M059J (cell line): ENCODE data around the gene KLHL42. TPM values are rescaled to one million over a fixed set of nuclear protein-coding genes. Genes with fewer than 3 reads are reported as not detected.
"Not testable (repeated sequence)": the region's sequence is repeated elsewhere in the genome, so short reads cannot be mapped to it uniquely, and the experiment has no call there.

Source experiments
- DNase-seq: peaks from one replicate; pipeline ENCODE4 v3.0.0-alpha.2; 2012; ENCODE audit warnings: low read depth
- total RNA-seq: library from RNA; depleted of rRNA; stranded (reverse); fragments of >200 nt; shearing (Covaris generic); gene quantifications from 2 replicates; pipeline ENCODE4 v1.2.3, GENCODE V29; 2014

KLHL42 gene
- total RNA-seq, 1 experiment from 2014 or later, result 13.2 TPM

DNA sequence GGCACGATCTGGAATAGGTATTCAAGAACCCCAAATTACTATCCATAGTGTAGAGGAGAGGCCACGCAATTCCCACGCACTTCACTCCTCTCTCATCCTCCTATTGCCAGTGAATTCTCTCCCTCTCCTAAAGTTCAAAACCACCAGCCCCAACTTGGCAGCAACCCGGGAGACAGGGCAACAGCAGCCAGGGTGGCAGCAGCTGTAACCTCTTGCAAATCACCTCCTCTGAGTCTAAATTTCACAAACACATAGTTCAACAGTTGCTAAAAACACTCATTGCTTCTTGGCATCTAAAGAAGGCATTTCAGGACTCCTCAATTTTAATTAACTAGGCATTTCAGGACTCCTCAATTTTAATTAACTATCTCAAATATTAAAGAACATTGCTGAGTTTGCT, 37.7 kb downstream of the KLHL42 start:
- no peak for DNase-seq

DNA sequence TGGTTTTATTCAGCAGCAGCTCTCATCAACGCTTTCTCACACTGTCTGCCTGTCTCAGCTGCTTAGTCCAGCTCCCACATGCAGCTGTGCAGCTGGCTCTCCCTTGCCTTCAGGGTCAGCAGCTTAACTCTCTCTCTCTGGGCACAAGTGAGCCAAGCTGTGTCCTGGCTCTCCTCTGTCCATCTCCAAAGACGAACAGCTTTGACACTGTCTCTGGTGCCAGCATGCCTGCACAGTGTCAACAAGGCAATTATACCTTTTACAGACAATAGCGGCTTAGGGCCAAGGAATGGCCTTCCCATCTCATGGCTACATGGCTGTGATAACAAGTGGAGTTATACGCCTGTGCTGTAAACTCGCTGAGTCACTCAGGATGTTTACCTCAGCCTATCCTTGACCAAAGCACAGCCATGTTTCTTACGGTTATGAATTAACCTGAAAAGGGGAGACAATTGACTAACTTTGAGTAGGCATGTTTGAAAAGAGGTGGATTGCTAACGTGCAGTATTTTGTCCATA, 38.4 kb downstream of the KLHL42 start:
- no peak for DNase-seq

DNA sequence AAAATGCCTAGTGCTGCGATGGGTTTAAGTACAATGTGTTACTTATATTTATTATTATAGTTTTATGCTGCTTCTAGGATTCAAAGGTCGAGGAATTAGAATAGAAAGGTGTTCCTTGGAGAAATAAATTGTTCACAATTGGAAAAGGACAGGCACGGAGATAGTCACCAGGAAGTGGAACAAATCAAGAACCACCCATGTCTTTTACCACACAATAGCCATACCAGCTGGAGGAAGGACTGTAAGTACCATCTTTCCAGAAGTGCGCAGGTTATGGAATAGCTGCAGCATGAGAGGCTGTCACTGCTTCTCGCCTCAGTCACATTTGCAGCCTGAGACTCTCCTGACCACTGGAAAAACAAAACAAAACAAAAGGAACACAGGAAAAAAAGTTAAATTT, 40.5 kb downstream of the KLHL42 start:
- DNase-seq, result no peak

DNA sequence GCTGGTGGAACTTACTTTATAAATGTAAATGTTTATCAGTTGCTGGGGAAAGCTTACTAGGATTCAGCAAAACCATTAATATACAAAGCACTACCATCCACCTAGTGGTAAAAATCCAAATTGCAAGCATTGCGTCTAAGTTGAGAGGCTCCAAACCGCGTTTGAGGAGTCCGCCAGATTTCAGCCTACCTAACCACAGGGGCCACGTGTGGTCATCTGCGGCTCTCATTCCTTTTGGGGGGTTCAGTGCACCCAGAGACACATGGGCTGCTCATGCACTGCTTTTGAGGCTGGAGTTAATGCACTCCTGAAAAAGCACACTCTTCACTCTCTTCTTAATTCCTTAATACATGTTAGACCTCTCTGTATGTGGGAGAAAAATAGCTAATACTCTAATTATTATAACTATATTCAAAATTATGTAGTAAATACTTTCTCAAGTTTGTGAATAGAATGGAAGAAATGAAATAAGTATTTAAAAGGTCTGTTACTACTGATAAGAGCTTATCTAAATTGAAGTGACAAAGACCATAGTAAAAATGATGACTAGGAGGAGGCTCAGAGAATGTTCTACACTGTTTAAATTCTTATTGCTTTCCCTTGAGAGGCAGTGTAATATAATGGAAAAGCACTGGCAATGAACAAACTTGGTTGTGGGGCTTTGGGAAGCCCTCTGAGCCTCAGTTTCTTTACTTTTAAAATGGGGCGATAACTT, 41.4 kb downstream of the KLHL42 start:
- peak; percentile 84 for DNase-seq

DNA sequence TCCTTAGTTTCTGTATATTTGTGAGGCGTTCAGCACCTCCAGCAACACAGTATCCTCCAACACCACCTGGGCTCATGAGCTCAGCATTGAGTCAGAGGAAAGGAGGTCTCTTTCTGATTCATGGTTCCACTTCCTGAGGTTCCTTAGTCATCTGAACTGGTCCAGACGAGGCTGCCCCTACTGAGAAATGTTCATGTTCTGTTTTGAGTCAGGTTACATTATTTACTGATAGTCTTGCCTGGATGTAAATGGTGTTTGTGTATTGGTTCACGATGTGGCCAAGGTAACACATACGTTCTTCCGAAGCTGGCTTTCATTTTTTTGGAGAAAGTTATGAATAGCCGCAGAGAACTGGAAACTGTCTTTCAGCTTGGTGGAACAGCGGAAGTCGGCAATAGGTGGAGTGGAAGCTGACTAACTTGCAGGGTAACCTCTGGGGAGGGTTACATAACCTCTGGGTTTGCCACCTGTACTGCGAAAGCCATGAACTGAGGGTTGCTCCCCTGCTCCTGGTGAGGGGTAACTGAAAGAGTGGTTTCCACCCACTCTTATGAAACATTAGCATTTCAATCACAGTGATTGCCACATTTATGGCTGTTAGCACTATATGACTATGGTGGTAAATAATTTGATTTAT, 42.2 kb downstream of the KLHL42 start:
- peak; percentile 89 for DNase-seq

DNA sequence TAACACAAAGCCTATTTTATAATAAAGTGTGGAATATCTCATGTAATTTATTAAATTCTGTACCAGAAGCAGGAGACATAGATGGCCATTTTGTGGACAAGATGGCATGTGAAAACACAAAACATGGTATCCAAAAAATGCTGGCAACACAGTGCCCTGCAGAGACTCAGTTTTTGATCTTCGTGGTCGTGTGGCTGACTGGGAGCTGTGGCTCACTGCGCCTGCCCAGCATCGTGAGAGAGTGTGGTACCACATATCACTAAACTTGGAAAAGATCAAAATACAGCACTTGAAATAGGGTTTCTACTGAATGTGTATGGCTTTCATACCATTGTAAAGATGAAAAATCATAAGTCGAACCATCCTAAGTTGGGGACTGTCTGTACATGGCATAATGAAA, 43.0 kb downstream of the KLHL42 start:
- DNase-seq, result no peak

DNA sequence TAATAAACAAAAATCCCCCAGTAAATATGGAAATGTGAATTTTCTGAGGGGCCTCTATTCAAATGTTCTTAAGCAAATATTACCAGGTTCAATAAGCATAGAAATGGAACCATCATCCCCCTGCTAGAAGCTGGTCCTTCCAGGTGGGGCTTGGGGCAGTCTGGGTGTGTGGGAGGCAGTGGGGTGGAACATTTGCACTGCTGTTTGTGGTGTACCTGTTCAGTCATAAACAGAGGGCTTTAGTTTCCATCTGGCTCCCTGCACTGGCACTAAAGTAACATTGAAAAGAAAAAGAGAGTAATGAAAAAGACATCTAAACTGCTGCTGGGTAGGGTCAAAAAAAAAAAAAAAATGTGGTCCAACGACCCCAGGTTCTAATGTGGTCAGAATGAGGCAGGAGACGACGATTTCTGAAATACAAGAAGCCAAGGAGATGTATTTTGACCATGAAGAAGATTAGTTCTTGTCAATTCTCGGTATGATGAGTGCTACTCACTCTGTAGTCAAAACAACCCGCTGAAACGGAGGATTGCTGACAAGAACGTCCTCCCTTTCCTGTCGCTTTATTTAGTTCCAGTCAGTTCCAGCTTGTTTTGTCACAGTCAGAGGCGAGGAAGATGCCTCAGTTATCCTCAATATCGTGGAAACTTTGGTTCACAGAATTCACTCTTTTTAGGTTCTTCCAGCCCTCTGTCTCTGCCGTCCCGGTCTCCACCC, 44.3 kb downstream of the KLHL42 start:
- DNase-seq, result no peak

DNA sequence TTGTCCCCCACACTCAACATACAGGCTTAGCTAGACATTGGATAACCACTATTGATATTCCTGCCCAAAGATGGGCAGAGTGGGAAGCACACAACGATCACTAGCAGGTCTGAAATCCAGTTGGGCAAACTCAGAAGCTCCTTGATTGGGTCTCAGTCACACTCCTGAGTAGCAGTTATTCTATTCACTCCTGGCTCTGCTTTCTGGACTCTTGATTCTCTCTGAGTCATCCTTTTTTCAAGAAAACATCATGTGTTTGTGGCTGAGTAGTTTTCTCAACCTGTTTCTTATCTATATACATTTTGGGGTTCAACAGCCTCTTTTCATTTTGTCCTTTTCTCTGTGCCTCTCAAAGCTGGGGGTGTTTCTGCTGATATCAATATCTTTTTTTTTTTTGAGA, 46.0 kb downstream of the KLHL42 start:
- no peak for DNase-seq

DNA sequence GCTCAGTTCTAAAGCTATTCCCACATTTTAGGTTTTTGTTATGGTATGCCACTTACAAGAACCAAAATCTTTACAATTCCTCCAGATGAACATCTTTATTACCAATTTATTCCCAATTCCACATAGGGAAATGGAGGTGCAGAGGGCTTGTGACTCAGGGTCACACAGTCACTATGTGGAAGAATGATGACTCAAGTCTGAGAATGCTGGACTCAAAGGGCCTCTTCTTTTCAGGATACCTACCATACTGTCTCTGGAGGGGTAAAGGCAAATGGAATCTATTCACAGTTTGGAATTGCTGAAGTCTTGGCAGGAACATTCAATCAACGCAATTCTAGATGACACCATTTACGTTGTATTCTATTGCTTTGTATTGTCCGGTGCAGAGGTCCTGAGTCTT, 48.2 kb downstream of the KLHL42 start:
- DNase-seq, result peak; percentile 45

DNA sequence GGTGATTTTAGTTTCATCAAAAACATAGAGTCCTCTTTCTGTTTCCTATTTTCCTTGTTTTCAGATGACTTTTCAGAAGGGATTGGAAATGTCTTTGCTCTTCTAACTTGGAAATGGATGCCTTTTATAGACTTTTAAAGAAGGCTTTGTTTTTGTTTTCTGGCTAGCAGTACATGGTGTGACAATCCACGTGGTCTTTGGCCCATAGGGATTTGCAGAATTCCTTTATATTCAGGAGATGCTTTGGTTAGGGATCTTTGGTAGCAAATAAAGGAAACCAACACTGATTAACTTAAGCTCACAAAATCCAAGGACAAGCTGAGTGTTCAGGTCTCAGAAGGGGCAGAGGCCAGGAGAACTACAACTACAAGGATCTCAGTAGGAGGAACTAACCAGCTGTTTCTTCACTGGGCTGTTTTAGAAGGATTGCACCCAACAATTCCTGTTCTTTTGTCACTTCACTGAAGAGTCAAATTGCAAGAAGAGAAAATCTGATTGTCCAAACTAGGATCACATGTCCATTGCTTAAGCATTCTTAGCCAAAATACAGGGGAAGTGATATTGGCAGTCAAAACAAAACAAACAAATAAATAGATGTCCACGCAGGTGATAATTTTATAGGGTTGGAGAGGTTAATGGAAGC, 58.6 kb downstream of the KLHL42 start:
- no peak for DNase-seq

DNA sequence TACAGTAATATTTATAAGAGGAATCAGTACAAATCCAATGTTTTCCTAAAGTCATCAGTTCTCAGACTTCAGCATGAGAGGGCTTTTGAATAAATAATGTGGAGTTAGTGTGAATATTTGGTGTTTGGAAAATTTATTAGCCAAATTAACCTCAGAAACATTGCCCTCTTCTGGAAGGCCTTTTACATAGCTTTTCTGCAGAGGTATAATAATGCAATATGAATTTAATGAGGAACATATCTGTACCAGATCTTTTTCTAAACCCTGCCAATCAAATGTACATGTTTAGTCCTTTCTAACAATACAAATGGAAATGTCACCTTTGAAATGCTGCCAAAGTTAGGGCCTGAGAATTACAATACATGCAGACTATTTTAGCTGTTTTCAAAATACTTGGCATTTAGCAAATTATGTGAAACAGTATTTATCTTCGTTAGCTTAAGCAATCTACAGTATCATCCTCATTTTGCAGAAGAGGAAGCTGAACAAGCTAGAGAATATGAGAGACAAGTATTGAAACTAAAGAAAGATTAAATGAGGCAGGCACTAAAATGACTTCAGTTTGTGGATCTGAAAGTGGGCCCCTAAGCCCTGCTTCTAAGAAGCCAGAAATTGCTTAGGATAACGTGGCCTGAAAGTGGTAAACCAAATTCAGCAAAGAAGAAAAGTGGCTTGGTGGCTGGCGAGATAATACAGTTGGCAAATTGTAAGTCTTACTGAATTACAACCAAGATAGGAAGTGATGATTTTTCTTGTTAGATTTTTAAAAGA, 60.4 kb downstream of the KLHL42 start:
- no peak for DNase-seq

DNA sequence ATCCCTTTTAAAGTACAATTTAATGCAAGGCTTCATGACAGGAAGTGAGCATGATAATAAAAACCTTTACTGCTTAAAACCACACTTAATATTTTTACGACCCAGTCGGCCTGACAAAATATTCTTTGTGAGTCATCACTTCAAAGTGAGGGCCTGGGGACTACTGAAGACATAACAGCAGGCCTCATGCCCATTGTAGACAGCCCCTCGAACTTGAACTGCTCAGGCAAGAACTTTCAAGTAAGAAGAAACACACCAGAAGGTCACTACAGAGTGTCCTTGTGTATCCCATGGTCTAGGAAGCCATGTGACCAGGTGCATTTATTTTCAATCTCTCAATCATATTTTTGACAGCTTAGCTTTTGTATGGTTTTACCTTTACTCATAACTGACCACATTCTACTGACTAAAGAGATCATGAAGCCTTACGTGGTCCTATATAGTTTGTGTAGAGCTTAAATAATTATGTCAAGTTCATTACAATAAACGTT, 61.4 kb downstream of the KLHL42 start:
- peak; percentile 70 for DNase-seq

DNA sequence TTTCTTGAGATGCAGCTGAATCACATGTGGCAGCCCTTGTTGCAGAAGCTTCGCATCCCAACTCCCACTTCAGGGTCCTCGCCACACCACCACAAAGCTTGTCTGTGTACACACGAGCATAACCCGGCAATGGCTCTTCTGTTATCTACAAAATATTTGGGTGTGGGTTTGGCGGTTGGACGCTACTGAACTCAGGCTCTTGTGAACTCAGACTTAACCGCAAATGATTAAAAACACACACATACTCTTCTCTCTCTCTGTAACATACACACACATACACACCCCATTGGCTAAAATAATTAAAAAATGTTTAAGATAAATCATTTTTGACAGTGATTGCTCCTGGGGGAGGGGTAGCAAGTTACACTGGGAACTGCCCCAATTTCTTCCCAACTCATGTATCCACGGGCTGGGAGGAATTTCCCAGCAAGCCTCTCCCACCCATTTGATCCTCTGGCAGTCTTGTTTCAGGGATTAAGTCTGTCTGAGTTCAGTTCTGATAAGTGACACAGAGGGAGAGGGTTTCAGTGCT, 63.7 kb downstream of the KLHL42 start:
- no peak for DNase-seq

DNA sequence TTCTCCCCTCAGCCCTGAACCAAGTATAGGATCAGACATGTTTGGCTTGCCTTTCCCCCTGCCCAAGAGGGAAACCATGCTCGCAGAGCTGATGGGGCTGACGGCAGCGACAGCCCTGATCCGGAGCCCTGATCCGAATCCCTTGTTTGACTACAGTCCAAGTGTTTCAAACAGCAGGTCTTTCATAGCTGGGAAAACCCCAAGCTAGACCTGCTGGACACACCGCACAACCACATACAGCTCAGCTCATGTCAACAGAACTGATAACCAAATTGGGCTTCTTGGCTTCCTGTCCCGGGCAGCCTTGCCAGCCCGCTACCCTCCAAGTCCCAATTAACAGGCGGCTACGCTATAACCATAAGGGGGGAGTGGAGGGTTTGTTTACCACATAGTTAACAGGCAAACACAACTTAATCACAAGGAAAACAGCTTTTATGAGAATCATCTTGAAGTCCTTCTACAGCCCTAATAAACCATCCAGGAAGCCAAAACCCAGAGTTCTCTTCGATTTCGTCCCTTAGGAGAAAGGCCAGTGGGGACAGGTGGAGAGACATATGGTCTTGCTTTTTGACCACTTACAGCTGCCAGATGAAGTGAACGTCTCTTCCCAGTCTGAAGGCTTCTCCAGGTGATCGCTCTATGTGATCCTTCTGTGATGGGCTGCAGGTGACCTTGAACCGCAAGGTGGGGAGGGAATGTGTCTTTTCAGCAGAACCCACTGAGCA, 64.5 kb downstream of the KLHL42 start:
- DNase-seq, result peak; percentile 44

DNA sequence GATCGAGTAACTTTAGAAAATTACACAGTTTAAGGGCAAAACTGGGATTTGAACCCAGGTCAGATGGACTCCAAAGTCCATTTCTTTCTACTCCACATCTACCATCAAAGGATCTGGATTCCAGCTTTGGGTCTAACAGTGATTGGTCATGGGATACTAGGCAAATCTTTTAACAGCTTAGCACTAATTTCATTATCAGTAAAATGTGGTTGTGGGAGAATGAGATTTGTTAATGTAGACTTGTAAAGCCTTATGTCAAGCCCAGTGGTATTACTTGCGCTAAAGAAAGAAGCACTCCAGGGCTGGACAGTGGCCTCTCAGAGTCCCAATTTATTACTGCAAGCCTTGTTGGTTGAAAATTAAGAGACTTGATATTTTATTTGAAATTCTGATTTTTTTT, 65.2 kb downstream of the KLHL42 start:
- no peak for DNase-seq

DNA sequence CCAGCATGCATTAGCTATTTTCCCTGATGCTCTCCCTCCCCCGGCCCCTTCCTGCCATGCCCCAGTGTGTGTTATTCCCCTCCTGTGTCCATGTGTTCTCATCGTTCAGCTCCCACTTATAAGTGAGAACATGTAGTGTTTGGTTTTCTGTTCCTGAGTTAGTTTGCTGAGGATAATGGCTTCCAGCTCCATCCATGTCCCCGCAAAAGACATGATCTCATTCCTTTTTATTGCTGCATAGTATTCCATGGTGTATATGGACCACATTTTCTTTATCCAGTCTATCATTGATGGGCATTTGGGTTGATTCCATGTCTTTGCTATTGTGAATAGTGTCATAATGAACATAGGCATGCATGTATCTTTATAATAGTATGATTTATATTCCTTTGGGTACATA, 65.7 kb downstream of the KLHL42 start:
- DNase-seq, result not testable (repeated sequence)

DNA sequence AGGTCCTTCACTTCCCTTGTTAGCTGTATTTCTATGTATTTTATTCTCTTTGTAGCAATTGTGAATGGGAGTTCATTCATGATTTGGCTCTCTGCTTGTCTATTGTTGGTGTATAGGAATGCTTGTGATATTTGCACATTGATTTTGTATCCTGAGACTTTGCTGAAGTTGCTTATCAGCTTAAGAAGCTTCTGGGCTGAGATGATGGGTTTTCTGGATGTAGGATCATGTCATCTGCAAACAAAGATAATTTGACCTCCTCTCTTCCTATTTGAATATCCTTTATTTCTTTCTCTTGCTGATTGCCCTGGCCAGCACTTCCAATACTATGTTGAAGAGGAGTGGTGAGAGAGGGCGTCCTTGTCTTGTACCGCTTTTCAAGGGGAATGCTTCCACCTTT, 67.3 kb downstream of the KLHL42 start:
- not testable (repeated sequence) for DNase-seq

DNA sequence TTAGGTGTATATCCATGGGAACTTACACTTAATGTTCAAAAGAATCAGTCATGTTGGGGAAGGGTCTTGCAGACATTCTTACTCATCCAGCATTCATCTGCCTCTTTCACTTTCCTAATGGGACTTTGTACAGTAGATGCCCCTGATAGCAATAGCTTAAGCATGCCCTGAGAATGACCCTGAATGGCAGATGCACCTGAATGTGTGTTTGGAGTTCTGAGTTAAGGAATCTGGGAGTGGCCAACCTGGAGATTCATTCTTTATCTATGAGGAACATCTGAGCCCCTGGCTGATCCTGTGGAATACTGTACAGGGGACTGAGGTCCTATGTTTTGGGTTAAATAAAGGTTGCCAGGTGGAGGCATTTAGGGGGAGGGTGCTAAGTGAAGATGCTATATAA, 71.3 kb downstream of the KLHL42 start:
- no peak for DNase-seq

DNA sequence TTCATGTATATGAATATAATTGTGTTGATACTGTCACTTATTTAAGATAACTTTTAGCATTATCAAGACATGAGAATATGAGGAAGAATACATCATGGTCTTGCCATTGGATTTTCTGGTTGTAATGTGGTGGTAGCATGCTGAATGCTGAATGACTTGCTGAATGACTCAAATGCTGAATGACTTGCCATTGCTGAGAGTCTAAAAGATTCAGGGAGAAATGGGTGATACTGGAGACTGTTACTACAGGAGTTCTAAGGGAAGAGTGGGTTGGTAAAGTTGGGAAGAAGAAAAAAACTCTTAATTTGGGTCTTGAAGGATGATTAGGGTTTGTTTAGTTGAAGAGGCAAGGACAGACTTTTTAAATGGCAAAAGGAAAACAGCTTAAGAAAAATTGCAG, 72.1 kb downstream of the KLHL42 start:
- no peak for DNase-seq
